EL (cell line): ENCODE results near the gene SCCPDH.
"Not testable (repeated sequence)": the region's sequence is repeated elsewhere in the genome, so short reads cannot be mapped to it uniquely, and the experiment has no call there.

Source experiments
- DNase-seq: peaks from one replicate; pipeline ENCODE4 v3.0.0-alpha.2; 2016

Gene SCCPDH, protein sequence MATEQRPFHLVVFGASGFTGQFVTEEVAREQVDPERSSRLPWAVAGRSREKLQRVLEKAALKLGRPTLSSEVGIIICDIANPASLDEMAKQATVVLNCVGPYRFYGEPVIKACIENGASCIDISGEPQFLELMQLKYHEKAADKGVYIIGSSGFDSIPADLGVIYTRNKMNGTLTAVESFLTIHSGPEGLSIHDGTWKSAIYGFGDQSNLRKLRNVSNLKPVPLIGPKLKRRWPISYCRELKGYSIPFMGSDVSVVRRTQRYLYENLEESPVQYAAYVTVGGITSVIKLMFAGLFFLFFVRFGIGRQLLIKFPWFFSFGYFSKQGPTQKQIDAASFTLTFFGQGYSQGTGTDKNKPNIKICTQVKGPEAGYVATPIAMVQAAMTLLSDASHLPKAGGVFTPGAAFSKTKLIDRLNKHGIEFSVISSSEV

DNA sequence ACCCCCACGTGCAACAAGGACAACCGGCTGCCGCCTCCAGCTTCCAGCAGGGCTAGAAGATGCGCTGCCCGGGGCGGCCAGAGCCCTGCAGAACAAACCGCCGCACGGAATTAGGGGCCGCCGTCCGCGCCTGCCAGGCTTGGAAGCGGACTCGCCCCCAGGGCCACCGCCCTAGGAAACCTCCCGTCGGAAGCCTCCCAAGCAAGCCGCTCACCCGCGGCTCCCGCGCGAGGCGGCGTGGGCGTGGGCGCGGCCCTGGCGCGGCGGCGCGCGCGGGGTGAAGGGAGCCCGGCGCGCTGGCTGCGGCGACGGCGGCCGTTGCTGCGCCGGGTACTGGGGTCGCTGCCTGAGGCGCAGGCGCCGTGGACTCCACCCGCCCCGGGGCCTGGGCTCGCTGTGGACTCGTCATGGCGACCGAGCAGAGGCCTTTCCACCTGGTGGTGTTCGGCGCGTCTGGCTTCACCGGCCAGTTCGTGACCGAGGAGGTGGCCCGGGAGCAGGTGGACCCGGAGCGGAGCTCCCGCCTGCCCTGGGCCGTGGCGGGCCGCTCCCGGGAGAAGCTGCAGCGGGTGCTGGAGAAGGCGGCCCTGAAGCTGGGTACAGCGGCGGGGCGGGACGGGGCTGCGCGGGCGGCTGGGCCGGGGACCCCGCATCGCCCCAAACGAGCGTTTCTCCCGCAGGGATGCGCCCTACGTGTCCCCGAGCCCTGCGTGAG is at the start of gene SCCPDH:
Gene SCCPDH (plus strand): TSS at position 394 of the 715 bp plus-strand sequence. CDS start 14 bp downstream, at position 408.
- peak; percentile 75 for DNase-seq

- no peak for DNase-seq
Observed at GRCh38 chr1:246677842-246678241, 46.4 kb upstream of the SCCPDH start.

DNA sequence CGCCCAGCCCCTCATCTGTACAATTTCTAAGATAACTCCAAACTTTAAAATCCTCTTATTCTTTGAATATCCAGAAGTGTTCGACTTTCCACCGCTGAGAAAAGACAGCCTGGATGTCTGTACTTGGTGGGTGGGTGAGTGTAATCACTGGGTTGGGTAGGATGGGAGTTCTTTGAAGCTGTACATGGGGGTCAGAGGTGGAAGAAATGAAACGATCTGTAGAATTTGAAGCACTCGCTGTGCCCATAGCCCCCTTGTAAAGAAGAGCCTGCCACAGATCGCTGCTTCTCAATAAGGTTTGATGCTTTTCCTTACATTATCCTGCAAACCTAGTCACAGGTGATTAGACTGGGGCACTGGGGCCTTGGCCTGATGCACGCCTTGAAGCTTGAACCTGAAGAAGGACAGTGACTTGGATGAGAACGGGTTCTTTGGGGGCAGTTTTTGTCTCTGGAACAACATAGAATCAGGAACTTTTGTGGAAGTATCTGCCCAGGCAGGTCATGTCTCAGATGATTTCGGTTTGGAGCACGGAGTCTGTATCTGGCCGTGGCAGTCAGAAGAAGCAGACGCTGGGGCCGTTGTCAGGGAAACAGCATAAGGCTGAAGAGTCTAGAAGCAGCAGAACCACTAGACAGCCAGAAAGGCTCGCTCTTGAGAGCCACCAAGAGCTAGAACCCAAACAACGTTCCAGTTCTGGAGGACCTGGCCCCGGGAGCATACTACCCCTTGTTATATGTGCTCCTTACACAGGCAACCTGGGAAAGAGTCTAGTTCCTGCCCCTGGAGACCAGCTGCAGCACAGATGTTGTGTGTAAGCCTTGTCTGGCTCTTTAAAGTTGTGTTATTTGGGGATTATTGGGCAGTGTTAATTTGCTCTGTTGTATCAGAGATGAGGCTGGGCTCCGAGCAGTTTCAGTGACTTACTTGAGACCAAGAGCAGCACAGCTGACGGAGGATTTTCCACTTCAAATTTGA is 45.1 kb upstream of the SCCPDH start:
- DNase-seq, result no peak

GRCh38 chr1:246679794-246680177 is 44.4 kb upstream of the SCCPDH start:
- DNase-seq, result no peak

DNA sequence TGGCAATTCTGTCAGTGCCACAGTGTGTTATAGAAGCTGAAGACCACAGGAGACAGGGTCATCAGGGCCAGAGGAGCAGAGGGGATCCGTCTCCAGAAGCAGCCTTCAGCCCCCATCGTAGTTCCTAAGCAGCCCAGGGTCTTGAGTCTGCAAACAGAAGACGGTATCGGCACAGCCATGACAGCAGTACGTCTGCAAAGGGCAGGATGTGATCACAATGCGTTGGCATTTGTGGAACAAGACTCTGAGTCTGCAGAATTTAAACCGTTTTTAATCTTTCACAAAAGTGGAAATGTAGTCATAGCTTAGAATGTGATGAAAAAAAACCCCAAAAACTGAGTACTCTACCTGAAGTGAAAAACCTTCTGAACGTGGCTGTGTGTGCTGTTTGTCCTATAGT is 44.0 kb upstream of the SCCPDH start:
- DNase-seq, result no peak

- DNase-seq, result no peak
Observed at GRCh38 chr1:246680696-246681130, 43.5 kb upstream of the SCCPDH start.

DNA sequence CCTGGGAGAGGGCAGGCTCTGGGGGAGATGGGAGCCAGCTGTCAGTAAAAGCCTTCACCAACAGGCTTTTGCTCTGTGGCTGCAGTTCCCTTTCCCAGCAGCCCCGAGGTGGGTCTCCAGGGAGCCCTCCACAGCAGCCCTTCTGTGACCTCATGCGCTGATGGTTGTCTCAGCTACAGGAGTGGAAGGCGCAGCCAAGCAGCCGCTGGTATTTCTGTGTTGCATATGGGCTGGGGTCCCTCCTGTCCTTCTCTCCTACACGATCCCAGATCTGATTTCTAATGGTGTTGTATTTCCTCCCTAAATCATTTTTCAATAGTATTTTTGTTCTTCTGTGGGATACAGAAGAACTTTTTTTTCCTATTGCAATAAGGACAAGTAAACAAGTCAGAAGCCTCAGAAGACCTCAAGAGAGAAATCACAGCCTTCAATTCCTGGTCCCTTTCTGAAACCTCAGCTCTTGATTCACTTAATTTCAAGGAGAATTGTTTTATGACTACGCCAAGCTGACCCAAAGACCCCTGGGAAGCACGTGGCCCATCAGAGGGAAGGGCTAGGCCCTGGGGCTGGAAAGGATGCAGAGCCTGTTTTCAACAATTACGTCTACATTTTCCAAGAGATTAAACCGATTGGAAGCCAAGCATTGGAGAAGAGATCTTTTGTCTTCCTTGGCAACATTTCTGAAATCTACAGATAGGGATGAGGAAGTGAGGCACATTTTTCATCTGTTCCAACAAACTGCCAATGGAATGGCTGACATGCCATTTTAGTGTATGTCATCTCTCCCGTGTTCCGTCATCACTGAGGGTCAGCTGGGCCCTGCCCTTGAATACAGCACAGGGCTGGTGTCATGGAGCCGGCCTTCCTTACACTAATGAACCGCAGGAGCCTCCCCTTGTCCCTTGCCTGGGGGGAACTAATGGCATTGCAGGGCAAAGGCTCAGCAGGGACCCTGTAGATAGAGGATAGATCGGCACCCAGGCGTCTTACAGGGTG is 42.0 kb upstream of the SCCPDH start:
- DNase-seq, result peak; percentile 29

- DNase-seq, result no peak
Observed at GRCh38 chr1:246683521-246683920, 40.7 kb upstream of the SCCPDH start.

- no peak for DNase-seq
Observed at GRCh38 chr1:246687002-246687401, 37.2 kb upstream of the SCCPDH start.

GRCh38 chr1:246689409-246690008 is 34.7 kb upstream of the SCCPDH start:
- peak; percentile 87 for DNase-seq

- no peak for DNase-seq
Observed at GRCh38 chr1:246690100-246690499, 34.1 kb upstream of the SCCPDH start.

DNA sequence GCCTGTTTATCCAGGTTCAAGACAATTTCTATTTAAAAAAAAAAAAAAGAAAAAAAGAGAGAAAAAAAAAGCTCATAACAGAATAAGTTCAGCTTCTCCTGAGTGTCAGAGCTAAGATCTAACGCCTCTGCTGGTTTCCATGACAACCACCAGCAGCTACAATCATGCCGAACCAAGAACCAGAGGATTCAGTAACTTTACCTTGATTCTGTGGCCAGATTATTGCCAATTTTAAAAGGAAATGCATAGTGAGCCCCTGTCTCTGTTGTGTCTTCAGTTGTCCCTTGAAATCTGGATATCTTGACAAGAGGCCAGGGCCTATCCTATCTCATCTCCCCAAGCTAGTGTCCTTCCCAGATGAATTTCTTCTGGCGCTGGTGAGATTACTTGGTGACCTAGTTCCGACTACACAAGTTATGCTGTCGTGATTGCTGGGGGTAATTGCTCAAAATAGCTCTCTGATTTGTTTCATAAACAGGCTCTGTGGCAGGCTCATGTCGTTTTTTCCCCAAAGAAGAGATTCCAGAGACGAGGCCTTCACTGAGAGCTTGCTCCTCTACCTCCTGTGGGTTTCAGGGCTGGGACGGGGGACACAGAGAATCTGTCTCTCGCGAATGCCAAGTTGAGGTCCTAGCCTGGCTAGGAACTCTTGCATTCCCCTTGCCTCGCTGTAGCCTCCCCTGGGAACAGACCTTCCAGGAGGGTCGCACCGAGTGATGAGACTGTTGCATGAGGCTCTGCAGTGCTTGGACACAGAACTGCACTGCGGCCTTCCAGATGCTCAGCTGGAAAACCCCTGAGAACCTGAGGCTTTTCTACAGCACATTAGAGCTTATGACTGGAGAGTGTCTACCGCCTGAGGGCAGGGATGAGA is 32.4 kb upstream of the SCCPDH start:
- DNase-seq, result no peak

DNA sequence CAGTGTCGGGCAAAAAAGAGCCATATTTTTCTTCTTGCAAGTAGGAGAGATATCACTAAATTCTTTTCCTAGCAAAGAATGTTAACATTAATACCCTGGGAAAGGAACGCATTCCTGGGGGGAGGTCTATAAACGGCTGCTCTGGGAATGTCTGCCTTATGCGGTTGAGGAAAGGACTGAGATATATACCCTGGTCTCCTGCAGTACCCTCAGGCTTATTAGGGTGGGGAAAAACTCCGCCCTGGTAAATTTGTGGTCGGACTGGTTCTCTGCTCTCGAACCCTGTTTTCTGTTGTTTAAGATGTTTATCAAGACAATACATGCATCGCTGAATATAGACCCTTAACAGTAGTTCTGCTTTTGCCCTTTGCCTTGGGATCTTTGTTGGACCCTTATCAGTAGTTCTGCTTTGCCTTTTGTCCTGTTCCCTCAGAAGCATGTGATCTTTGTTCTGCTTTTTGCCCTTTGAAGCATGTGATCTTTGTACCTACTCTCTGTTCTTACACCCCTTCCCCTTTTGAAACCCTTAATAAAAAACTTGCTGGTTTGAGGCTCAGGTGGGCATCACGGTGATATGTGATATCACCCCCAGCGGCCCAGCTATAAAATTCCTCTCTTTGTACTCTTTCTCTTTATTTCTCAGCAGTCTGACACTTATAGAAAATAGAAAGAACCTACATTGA is 29.9 kb upstream of the SCCPDH start:
- DNase-seq, result not testable (repeated sequence)

DNA sequence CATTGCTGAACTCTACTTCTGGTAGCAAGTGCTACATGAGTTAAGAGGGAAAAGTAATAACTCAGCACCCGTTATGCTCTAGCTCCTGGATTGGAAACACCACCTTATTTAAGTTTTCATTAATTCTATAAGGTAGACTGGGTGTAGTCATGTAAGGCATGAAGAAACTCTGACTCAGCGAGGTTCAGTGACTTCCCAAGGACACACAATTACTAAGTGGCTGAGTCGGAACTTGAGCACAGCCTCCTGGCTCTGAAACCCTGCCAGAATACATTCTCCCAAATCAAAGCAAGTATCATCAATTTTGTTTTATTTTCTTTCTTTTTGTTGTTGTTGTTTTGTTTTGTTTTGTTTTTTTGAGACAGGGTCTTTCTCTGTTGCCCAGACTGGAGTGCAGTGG is 29.1 kb upstream of the SCCPDH start:
- no peak for DNase-seq

DNA sequence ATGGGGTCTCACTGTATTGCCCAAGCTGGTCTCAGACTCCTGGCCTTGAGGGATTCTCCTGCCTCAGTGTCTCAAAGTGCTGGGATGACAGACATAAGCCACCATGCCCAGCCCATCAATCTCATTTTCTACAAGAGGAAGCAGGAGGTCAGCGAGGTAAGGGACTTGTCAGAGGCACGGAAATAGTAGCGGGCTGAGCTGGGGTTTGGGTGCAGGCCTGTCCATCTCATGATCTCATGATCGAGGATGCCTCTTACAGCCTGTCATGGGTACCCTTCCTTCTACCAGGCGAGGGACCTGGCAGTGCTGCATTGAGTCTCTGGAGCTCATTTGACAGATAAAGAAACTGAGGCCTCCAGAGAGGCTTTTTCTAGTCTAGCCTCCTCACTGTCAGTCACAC is 28.5 kb upstream of the SCCPDH start:
- no peak for DNase-seq

DNA sequence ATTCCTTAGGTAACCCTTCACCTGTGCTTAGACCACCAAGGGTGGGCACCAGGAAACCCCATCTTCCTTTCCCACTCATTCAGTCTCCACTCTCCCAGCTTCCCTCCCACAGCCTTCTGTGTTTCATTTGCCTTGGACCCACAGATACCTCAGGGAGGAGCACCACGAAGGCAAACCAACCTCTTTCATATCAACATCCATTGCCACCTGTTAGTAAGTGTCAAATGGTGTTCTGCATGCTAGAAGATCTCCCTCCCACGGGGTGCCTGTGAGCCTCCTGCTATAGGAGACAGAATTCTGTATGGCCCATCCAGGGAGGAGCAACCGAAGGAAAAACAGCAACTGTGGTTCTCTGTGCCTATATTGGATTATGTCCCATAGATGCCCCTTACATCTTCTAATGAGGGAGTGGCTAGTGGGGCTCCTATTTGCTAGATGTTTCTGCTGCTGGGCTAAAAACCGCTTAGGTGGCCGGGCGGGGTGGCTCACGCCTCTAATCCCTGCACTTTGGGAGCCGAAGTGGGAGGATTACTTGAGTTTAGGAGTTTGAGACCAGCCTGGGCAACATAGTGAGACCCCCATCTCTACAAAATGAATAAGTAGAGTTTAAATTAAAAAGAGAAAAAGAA is 25.6 kb upstream of the SCCPDH start:
- no peak for DNase-seq

DNA sequence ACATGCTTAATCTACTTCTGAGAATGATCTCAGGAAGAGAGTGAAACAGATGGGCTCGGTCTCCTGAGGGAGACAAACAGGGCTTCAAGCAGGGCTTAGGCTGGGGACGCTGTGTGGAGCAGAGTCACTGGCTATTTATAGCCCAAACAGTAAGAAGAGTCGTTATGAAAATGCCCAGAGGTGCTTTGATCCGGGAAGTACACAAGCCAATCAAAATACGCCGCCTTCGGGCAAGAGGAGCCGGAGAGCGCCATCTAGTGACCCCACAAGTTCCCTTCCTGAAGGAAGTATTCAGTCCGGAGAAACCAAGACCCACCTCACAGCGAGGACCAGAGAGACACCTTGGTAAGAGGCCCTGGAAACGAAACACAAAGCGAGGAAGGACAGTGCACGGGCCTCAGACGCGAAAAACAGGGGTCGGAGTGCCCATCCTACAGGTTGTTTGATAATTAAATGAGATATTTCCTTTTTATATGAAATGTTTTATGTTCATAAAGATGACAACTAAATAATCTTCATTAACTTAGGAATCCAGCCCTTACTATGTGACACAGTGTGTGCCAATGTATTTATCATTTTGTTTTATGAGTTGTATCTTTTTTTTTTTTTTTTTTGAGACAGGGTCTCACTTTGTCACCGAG is 25.0 kb upstream of the SCCPDH start:
- DNase-seq, result peak; percentile 95

DNA sequence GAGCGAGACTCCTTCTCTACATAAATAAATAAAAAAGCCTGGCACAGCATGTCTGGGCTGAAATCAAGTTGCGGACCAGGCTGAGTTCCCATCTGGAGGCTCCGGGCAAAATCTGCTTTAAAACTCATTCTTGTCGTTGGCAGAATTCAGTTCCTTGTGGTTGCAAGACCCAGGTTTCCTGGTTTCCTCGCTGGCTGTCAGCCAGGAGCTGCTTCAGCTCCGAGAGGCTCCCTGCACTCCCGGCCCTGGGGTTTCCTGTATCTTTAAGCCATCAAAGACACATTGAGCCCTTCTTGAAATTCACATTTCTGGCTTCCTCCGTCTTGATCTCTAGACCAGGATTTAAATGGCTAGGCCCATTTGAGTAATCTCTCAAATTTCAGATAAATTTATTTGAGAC is 20.6 kb upstream of the SCCPDH start:
- DNase-seq, result no peak

DNA sequence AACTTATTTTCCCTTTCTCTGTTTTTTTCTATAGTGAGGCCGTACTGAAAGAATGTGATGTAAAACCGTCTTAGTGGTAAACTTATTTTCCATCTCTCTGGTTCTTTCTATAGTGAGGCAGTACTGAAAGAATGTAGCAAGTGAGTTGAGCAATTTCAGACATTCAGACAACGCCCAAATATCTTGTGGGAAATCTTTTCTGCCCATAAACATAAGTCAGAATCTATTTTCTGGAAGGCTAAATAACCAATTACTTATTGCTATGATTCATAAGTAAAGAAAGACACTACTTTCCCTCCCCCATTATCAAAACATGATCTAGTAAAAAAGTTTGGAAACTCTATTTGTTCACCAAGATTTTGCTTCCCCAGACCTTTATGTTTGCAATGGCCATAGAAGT is 18.8 kb upstream of the SCCPDH start:
- peak; percentile 94 for DNase-seq
